Hepatocyte (in vitro differentiated cells): ENCODE results near the gene RXRA. TPM values are rescaled to one million over a fixed set of nuclear protein-coding genes. Genes with fewer than 3 reads are reported as not detected.

Experiments used
- DNase-seq: peaks from one replicate; pipeline ENCODE4 v3.0.0-alpha.2; 2016; ENCODE audit warnings: low spot score
- H2AFZ ChIP-seq: fragments of 200-600 bp; sonication (generic); 2 replicates; pipeline ENCODE4 v1.6.0; 2016; ENCODE audit warnings: antibody characterized with exemption, mild to moderate bottlenecking
- H3K27ac ChIP-seq: fragments of 200-600 bp; sonication (generic); 2 replicates; pipeline ENCODE4 v1.5.1; 2016; ENCODE audit warnings: mild to moderate bottlenecking
- H3K27me3 ChIP-seq: fragments of 200-600 bp; sonication (generic); 2 replicates; pipeline ENCODE4 v1.6.1; 2016
- H3K36me3 ChIP-seq: fragments of 200-600 bp; sonication (generic); replicated peaks from 2 replicates; pipeline ENCODE4 v1.5.1; 2016; ENCODE audit warnings: low read depth; ENCODE audit not compliant: insufficient read depth
- H3K4me1 ChIP-seq: fragments of 200-600 bp; sonication (generic); 2 replicates; pipeline ENCODE4 v1.5.1; 2016; ENCODE audit warnings: mild to moderate bottlenecking, moderate library complexity; ENCODE audit not compliant: insufficient read depth
- H3K4me2 ChIP-seq: fragments of 200-600 bp; sonication (generic); 2 replicates; pipeline ENCODE4 v1.6.0; 2016
- H3K4me3 ChIP-seq: fragments of 200-600 bp; sonication (generic); 2 replicates; pipeline ENCODE4 v1.5.1; 2016; ENCODE audit warnings: mild to moderate bottlenecking
- H3K79me2 ChIP-seq: fragments of 200-600 bp; sonication (generic); 2 replicates; pipeline ENCODE4 v1.6.0; 2017; ENCODE audit warnings: mild to moderate bottlenecking
- H3K9me2 ChIP-seq: fragments of 200-600 bp; sonication (generic); replicated peaks from 2 replicates; pipeline ENCODE4 v1.6.0; 2017; ENCODE audit warnings: mild to moderate bottlenecking; ENCODE audit not compliant: insufficient read depth
- H3K9me3 ChIP-seq: fragments of 200-600 bp; sonication (generic); 2 replicates; pipeline ENCODE4 v1.5.1; 2016; ENCODE audit warnings: low read depth, mild to moderate bottlenecking
- H4K20me1 ChIP-seq: fragments of 200-600 bp; sonication (generic); 2 replicates; pipeline ENCODE4 v1.6.0; 2016; ENCODE audit warnings: mild to moderate bottlenecking; ENCODE audit not compliant: insufficient read depth, poor library complexity, severe bottlenecking
- EZH2 ChIP-seq: fragments of 200-600 bp; sonication (generic); IDR thresholded peaks from 2 replicates; pipeline ENCODE4 v1.6.1; 2016; ENCODE audit warnings: antibody characterized with exemption, mild to moderate bottlenecking, borderline replicate concordance
- EZH2phosphoT487 ChIP-seq: fragments of 200-600 bp; sonication (generic); IDR thresholded peaks from one replicate; pipeline ENCODE4 v1.6.1; 2018; ENCODE audit warnings: antibody characterized with exemption, mild to moderate bottlenecking, low read depth, moderate library complexity; ENCODE audit not compliant: unreplicated experiment, severe bottlenecking
- WGBS: methylation state at CpG from one replicate; pipeline ENCODE4 v1.1.6; 2016; ENCODE audit warnings: low lambda C conversion rate; ENCODE audit errors: missing lambda C conversion rate; 5-methylcytosine and 5-hydroxymethylcytosine counted together
- polyA plus RNA-seq: library from polyadenylated mRNA; unstranded; fragments of >200 nt; fragmentation: Nextera tagmentation; extraction: Ambion mirVana; gene quantifications from 2 replicates; pipeline ENCODE4 v1.2.1, GENCODE V29; 2016
- total RNA-seq: library from RNA; depleted of rRNA; stranded (reverse); fragments of >200 nt; gene quantifications from 2 replicates; pipeline ENCODE4 v1.2.3, GENCODE V29; 2014
- TF ChIP-seq, protein P1 (sequence below): fragments of 200-600 bp; sonication (generic); IDR thresholded peaks from 2 replicates; pipeline ENCODE4 v1.5.1; 2016; ENCODE audit warnings: antibody characterized with exemption, mild to moderate bottlenecking; ENCODE audit not compliant: poor library complexity

The RXRA gene
- total and polyA plus RNA-seq, 2 experiments from 2014 or later = 35.9 to 41.6 TPM

DNA sequence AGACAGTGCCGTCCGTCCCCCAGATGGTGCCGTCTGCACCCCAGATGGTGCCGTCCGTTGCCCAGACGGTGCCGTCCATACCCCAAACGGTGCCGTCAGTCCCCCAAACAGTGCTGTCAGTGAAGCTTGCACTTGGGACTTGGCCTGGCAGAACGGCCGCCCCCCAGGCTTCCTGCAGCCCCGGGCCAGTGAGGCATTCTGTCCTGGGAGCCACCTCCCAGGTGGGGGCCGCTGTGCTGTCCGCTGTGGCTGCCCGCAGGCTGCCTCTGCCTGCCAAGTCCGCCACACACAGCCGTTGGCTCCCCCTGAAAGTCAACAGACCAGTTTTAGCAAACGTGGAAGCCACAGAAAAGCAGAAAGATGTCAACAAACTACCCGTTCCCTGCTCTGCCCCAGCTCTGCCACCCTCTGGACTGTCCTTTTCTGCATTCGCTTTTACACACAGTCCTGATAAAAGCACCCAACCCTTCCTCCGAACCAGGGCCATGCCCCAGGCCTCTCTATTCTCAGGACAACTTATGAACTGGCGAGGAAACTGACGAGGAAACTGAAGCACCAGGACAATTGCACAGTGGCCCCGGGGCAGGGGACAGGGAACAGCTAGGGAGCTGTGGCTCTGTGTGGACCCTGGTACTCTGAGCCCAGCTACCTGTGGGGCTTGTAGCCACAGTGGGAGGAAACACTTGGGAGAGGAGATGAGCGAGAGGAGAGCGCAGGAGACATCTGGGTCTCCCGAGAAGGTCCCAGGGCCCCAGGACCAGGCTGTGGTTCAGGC is 39.6 kb upstream of the RXRA start:
- H3K4me2 ChIP-seq = no peak overlapping the region
- no peaks in the 10 kb centered on the region for H4K20me1 ChIP-seq
- H3K9me3 ChIP-seq = no peaks in the 10 kb centered on the region
- H3K4me3 ChIP-seq = no peak overlapping the region
- H2AFZ ChIP-seq = no peak overlapping the region
- DNase-seq = no peak
- H3K79me2 ChIP-seq = no peaks in the 10 kb centered on the region
- WGBS = 81% methylated on average over 27 of the region's 27 CpGs
- TF ChIP-seq, protein P1, sequence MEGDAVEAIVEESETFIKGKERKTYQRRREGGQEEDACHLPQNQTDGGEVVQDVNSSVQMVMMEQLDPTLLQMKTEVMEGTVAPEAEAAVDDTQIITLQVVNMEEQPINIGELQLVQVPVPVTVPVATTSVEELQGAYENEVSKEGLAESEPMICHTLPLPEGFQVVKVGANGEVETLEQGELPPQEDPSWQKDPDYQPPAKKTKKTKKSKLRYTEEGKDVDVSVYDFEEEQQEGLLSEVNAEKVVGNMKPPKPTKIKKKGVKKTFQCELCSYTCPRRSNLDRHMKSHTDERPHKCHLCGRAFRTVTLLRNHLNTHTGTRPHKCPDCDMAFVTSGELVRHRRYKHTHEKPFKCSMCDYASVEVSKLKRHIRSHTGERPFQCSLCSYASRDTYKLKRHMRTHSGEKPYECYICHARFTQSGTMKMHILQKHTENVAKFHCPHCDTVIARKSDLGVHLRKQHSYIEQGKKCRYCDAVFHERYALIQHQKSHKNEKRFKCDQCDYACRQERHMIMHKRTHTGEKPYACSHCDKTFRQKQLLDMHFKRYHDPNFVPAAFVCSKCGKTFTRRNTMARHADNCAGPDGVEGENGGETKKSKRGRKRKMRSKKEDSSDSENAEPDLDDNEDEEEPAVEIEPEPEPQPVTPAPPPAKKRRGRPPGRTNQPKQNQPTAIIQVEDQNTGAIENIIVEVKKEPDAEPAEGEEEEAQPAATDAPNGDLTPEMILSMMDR = no peak
- TF ChIP-seq EZH2phosphoT487 = no peak
- no peak for TF ChIP-seq EZH2
- no peaks in the 10 kb centered on the region for H3K36me3 ChIP-seq
- no peak overlapping the region for H3K27ac ChIP-seq
- H3K4me1 ChIP-seq = peaks cover 14% of the 10 kb centered on the region
- no peaks in the 10 kb centered on the region for H3K27me3 ChIP-seq
- no peaks in the 10 kb centered on the region for H3K9me2 ChIP-seq

DNA sequence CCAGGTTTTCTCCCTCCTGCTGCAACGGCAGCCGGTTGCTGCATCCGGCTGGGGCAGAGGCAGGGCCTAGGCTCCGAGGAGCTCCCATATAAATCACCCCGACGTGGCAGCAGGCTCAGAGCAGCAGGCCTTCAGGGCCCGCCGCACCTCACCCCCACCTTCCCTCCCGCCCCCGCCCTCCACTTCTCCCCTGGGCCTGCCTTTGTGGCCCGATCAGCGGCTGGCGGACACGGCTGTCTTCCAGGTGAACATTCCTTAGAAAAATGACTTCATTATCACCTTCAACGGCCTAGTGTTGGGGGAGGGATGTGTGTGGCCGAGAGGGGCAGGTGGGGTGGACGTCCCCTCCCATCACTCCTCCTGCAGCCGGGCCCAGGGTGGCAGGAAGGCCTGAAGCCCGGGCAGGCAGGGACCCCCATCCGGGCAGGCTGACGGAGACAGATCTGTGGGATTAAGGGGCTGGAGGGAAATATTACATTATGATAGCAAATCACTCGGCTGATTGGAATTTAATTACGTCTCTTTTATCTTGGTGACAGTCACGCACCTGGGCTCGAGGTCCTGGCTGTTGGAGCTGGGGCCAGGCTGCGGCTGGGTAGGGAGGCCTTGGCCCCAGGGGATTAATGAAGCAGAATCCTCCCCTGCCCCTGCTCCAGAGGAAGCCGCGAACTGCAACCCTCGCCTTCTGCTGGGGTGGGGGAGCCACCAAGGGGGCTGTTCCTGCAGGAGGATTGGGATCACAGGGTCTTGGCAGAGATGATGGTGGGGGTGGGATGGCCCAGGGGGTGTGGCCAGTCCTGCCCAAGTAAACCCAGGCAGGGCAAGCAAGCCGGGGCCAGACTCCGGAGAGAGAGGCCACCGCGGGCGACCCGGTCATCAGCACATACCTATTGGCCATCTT is 38.4 kb upstream of the RXRA start:
- no peak for TF ChIP-seq EZH2
- TF ChIP-seq, protein P1 = no peak
- no peak for TF ChIP-seq EZH2phosphoT487

DNA sequence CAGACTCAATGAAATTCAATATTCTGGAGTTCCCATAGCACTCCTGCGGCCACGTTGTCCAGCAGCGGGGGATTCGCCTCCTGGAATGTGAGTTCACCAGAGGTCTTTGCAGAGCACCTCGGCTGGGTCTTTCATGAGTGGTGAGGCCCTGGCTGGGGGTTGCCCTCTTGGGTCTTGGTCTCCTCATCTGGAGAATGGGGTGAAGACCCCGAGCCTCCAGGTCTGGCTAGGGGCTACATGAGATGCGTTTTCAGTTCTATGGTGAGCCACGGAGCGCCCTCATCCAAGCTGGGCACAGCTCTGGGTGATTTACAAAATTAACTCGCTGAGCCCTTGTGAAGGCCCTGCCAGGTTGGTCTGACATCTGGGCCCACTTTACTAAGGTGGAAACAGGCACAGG is 37.5 kb upstream of the RXRA start:
- Histone ChIP-seq H3K79me2 (no peaks in the 10 kb centered on the region), H2AFZ (no peak overlapping the region), H3K27ac (no peak overlapping the region), H4K20me1 (no peaks in the 10 kb centered on the region), H3K27me3 (no peaks in the 10 kb centered on the region), H3K36me3 (no peaks in the 10 kb centered on the region), H3K4me2 (no peak overlapping the region), H3K4me1 (peaks cover 13% of the 10 kb centered on the region), H3K9me2 (no peaks in the 10 kb centered on the region), H3K9me3 (no peaks in the 10 kb centered on the region), H3K4me3 (no peak overlapping the region)
- TF ChIP-seq EZH2phosphoT487 = no peak
- TF ChIP-seq EZH2 = no peak
- TF ChIP-seq, protein P1 = no peak
- 86% methylated on average over 10 of the region's 10 CpGs for WGBS
- no peak for DNase-seq

More for the DNA sequence above, 38.4 kb upstream of the RXRA start:
- no peak overlapping the region for H2AFZ ChIP-seq
- H3K4me3 ChIP-seq = no peak overlapping the region
- no peaks in the 10 kb centered on the region for H3K9me2 ChIP-seq
- no peak overlapping the region for H3K27ac ChIP-seq
- H3K79me2 ChIP-seq = no peaks in the 10 kb centered on the region
- H4K20me1 ChIP-seq = no peaks in the 10 kb centered on the region
- no peaks in the 10 kb centered on the region for H3K36me3 ChIP-seq
- DNase-seq = no peak
- no peak overlapping the region for H3K4me2 ChIP-seq
- no peaks in the 10 kb centered on the region for H3K27me3 ChIP-seq
- peaks cover 13% of the 10 kb centered on the region for H3K4me1 ChIP-seq
- WGBS = 67% methylated on average over 34 of the region's 35 CpGs
- H3K9me3 ChIP-seq = no peaks in the 10 kb centered on the region
